GM19468 (cell line): ENCODE results near the gene IDS.

Source experiments
- ATAC-seq: cut with Tn5 transposase; IDR thresholded peaks from one replicate; pipeline ENCODE4 v1.9.1; 2021; ENCODE audit warnings: mild to moderate bottlenecking, moderate library complexity, moderate number of reproducible peaks; ENCODE audit not compliant: unreplicated experiment; ENCODE audit errors: extremely low read depth

Gene IDS

GRCh38 chrX:149467920-149468319, 37.2 kb downstream of the IDS start:
- ATAC-seq: no peak

GRCh38 chrX:149467461-149467860, 37.6 kb downstream of the IDS start:
- no peak for ATAC-seq

GRCh38 chrX:149462849-149463248, 42.3 kb downstream of the IDS start:
- ATAC-seq: no peak

GRCh38 chrX:149461746-149462145, 43.4 kb downstream of the IDS start:
- ATAC-seq: no peak

GRCh38 chrX:149458586-149458985, 46.5 kb downstream of the IDS start:
- ATAC-seq: no peak

- no peak for ATAC-seq
Measured at GRCh38 chrX:149456476-149457245, 48.4 kb downstream of the IDS start.

- no peak for ATAC-seq
Measured at GRCh38 chrX:149455934-149456333, 49.2 kb downstream of the IDS start.

GRCh38 chrX:149453906-149454822, 50.9 kb downstream of the IDS start:
- no peak for ATAC-seq

- ATAC-seq: no peak
Measured at GRCh38 chrX:149453030-149453429, 52.1 kb downstream of the IDS start.

GRCh38 chrX:149433451-149433850, 71.7 kb downstream of the IDS start:
- no peak for ATAC-seq

- ATAC-seq: no peak
Measured at GRCh38 chrX:149433051-149433450, 72.1 kb downstream of the IDS start.
